ENCODE data around the gene SLC2A9.

DNA sequence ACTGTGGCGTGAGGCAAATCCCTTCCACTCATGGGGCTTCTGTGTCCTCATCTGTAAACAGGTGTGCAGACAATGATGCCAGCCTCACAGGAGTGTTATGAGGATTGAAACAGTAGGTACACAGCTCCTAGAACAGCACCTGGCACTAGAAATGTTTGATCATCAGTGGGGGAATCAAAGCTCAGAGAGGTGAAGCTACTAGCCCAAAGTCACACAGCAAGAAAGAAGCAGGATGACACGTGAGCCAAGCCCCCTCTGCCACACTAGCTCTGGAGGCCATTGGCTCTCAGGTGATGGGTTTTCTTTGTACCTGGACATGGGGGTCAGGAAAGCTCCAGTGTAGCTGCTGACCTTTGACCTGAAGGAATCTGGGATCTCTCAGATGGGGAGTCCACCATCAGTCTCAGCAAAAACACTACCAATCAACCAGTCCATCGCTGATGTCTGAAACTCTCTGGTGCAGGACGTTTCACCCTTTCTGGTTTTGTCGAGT is 13.4 kb upstream of the SLC2A9 start:
- TF ChIP-seq CSDC2 (CRISPR knock-in tag; IDR thresholded peaks at IDR 0.05) (no peak), CREB5 (CRISPR knock-in tag; IDR thresholded peaks at IDR 0.05; ENCODE audit: low read depth) (no peak)
